Smooth muscle cell (in vitro differentiated cells): Measurements from ENCODE around the gene ZNF544. TPM values are rescaled to one million over a fixed set of nuclear protein-coding genes. Genes with fewer than 3 reads are reported as not detected.
A peak's percentile ranks its signal among the peaks of the same experiment; 100 is the strongest.

ENCODE experiments used
- DNase-seq: peaks from one replicate; lab custom pipeline; 2025; ENCODE audit not compliant: unreplicated experiment; lab: John Stamatoyannopoulos, UW
- H2AFZ ChIP-seq: fragments of 200-600 bp; sonication (generic); 2 replicates; pipeline ENCODE4 v1.6.0; 2016; ENCODE audit warnings: antibody characterized with exemption, low read depth, mild to moderate bottlenecking
- H3F3A ChIP-seq: fragments of 200-600 bp; sonication (generic); 2 replicates; pipeline ENCODE4 v1.6.0; 2017; ENCODE audit warnings: antibody characterized with exemption, low read depth
- H3K27ac ChIP-seq: fragments of 200-600 bp; sonication (generic); 2 replicates; pipeline ENCODE4 v1.5.1; 2016; ENCODE audit warnings: low read depth, mild to moderate bottlenecking
- H3K27me3 ChIP-seq: fragments of 200-600 bp; sonication (generic); 2 replicates; pipeline ENCODE4 v1.6.1; 2016; ENCODE audit warnings: low read depth, mild to moderate bottlenecking
- H3K36me3 ChIP-seq: fragments of 200-600 bp; sonication (generic); 2 replicates; pipeline ENCODE4 v1.5.1; 2016; ENCODE audit warnings: low read depth
- H3K4me1 ChIP-seq: fragments of 200-600 bp; sonication (generic); 2 replicates; pipeline ENCODE4 v1.5.1; 2016; ENCODE audit warnings: low read depth
- H3K4me2 ChIP-seq: fragments of 200-600 bp; sonication (generic); 2 replicates; pipeline ENCODE4 v1.6.0; 2016; ENCODE audit warnings: mild to moderate bottlenecking
- H3K4me3 ChIP-seq: fragments of 200-600 bp; sonication (generic); 2 replicates; pipeline ENCODE4 v1.5.1; 2016; ENCODE audit warnings: mild to moderate bottlenecking
- H3K79me2 ChIP-seq: fragments of 200-600 bp; sonication (generic); 2 replicates; pipeline ENCODE4 v1.6.0; 2016; ENCODE audit warnings: low read depth, mild to moderate bottlenecking
- H3K9ac ChIP-seq: fragments of 200-600 bp; sonication (generic); 2 replicates; pipeline ENCODE4 v1.6.0; 2016; ENCODE audit warnings: low read depth
- H3K9me3 ChIP-seq: fragments of 200-600 bp; sonication (generic); replicated peaks from 2 replicates; pipeline ENCODE4 v1.5.1; 2016; ENCODE audit warnings: low read depth
- H4K20me1 ChIP-seq: fragments of 200-600 bp; sonication (generic); 2 replicates; pipeline ENCODE4 v1.6.0; 2016; ENCODE audit warnings: low read depth
- WGBS: methylation state at CpG from one replicate; pipeline ENCODE4 v1.1.7; 2016; ENCODE audit warnings: low lambda C conversion rate; 5-methylcytosine and 5-hydroxymethylcytosine counted together
- polyA plus RNA-seq: library from polyadenylated mRNA; unstranded; fragments of >200 nt; fragmentation: Nextera tagmentation; extraction: Ambion mirVana; gene quantifications from 2 replicates; pipeline ENCODE4 v1.2.1, GENCODE V29; 2016
- total RNA-seq: library from RNA; depleted of rRNA; stranded (reverse); fragments of >200 nt; gene quantifications from 2 replicates; pipeline ENCODE4 v1.2.3, GENCODE V29; 2014
- TF ChIP-seq, protein P1 (sequence below): fragments of 200-600 bp; sonication (generic); IDR thresholded peaks from 2 replicates; pipeline ENCODE4 v1.5.1; 2017; ENCODE audit warnings: borderline replicate concordance, mild to moderate bottlenecking, antibody characterized with exemption; ENCODE audit not compliant: insufficient read depth, poor library complexity, severe bottlenecking

ZNF544 gene
- total and polyA plus RNA-seq, 2 experiments from 2014 or later = 12.9 to 144 TPM

DNA sequence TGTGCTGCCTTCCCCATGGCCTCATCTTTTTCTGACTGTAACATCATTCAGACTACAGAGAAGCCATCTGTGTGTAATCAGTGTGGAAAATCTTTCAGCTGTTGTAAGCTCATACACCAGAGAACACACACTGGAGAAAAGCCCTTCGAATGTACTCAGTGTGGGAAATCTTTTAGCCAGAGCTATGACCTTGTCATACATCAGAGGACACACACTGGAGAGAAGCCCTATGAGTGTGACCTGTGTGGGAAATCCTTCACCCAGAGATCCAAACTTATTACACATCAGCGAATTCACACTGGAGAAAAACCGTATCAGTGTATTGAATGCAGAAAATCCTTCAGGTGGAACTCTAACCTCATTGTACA lies 32.9 kb downstream of the ZNF544 start:
- H3K27me3 ChIP-seq = no peaks in the 10 kb centered on the region
- TF ChIP-seq, protein P1, sequence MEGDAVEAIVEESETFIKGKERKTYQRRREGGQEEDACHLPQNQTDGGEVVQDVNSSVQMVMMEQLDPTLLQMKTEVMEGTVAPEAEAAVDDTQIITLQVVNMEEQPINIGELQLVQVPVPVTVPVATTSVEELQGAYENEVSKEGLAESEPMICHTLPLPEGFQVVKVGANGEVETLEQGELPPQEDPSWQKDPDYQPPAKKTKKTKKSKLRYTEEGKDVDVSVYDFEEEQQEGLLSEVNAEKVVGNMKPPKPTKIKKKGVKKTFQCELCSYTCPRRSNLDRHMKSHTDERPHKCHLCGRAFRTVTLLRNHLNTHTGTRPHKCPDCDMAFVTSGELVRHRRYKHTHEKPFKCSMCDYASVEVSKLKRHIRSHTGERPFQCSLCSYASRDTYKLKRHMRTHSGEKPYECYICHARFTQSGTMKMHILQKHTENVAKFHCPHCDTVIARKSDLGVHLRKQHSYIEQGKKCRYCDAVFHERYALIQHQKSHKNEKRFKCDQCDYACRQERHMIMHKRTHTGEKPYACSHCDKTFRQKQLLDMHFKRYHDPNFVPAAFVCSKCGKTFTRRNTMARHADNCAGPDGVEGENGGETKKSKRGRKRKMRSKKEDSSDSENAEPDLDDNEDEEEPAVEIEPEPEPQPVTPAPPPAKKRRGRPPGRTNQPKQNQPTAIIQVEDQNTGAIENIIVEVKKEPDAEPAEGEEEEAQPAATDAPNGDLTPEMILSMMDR = no peak
- H3K4me2 ChIP-seq = no peak overlapping the region
- peaks cover 20% of the 10 kb centered on the region for H3F3A ChIP-seq
- no peak overlapping the region for H3K9ac ChIP-seq
- no peak overlapping the region for H3K4me3 ChIP-seq
- WGBS = 98% methylated on average over 3 of the region's 3 CpGs
- no peak overlapping the region for H2AFZ ChIP-seq
- H3K9me3 ChIP-seq = peaks cover 87% of the 10 kb centered on the region
- peaks cover 70% of the 10 kb centered on the region for H3K36me3 ChIP-seq
- no peaks in the 10 kb centered on the region for H3K79me2 ChIP-seq
- H3K4me1 ChIP-seq = no peaks in the 10 kb centered on the region
- H3K27ac ChIP-seq = no peak overlapping the region
- H4K20me1 ChIP-seq = no peaks in the 10 kb centered on the region
- DNase-seq = no peak

DNA sequence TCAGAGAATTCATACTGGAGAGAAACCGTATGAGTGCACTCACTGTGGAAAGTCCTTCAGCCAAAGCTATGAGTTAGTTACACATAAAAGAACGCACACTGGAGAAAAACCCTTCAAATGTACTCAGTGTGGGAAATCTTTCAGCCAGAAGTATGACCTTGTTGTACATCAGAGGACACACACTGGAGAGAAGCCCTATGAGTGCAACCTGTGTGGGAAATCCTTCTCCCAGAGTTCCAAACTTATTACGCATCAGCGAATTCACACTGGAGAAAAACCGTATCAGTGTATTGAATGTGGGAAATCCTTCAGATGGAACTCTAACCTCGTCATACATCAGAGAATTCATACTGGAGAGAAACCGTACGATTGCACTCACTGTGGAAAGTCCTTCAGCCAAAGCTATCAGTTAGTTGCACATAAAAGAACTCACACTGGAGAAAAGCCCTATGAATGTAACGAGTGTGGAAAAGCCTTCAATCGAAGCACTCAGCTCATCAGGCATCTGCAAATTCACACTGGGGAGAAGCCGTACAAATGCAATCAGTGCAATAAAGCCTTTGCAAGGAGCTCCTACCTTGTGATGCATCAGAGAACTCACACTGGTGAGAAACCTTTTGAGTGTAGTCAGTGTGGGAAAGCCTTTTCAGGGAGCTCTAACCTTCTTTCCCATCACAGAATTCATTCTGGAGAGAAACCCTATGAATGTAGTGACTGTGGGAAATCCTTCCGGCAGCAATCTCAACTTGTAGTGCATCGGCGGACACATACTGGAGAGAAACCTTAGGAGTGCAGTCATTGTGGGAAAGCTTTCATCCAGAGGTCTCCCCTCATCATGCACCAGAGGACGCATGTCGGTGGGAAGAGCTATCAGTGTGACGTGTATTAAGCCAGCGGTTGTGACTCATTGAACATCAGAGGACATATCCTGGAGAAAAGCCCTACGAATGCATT lies 33.5 kb downstream of the ZNF544 start:
- no peak overlapping the region for H3K4me2 ChIP-seq
- H3K36me3 ChIP-seq = peaks cover 69% of the 10 kb centered on the region
- no peak for DNase-seq
- H3F3A ChIP-seq = peaks cover 20% of the 10 kb centered on the region
- WGBS = 97% methylated on average over 19 of the region's 19 CpGs
- no peak overlapping the region for H3K9ac ChIP-seq
- peaks cover 80% of the 10 kb centered on the region for H3K9me3 ChIP-seq
- H3K27ac ChIP-seq = no peak overlapping the region
- no peaks in the 10 kb centered on the region for H3K27me3 ChIP-seq
- H3K79me2 ChIP-seq = no peaks in the 10 kb centered on the region
- peak overlapping the region; percentile 13 for H3K4me3 ChIP-seq
- H3K4me1 ChIP-seq = no peaks in the 10 kb centered on the region
- H4K20me1 ChIP-seq = no peaks in the 10 kb centered on the region
- H2AFZ ChIP-seq = no peak overlapping the region
- TF ChIP-seq, protein P1 = no peak

DNA sequence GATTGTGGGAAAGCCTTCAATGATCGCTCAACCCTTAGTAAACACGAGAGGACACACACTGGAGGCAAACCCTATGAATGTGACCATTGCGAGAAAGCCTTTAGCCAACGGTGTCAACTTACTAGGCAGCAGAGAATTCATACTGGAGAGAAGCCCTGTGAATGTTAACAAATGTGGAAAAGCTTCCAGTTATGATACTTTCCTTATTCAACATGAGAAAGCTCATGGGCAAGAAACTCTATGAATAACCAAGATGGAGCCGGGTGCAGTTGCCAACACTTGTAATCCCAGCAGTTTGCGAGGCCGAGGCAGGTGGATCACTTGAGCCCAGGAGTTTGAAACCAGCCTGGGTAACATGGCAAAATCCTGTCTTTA lies 34.2 kb downstream of the ZNF544 start:
- Histone ChIP-seq H2AFZ (no peak overlapping the region), H3K4me1 (no peaks in the 10 kb centered on the region), H3F3A (peaks cover 20% of the 10 kb centered on the region), H3K79me2 (no peaks in the 10 kb centered on the region), H3K4me3 (peak overlapping the region; percentile 13), H3K9me3 (peaks cover 73% of the 10 kb centered on the region), H3K9ac (no peak overlapping the region), H3K4me2 (no peak overlapping the region), H3K27ac (no peak overlapping the region), H4K20me1 (no peaks in the 10 kb centered on the region), H3K36me3 (peaks cover 62% of the 10 kb centered on the region), H3K27me3 (no peaks in the 10 kb centered on the region)
- DNase-seq = no peak
- WGBS = 98% methylated on average over 7 of the region's 7 CpGs
- TF ChIP-seq, protein P1 = no peak
